Endothelial cell of umbilical vein (primary cell): ENCODE data around the gene QPCT. TPM values are rescaled to one million over a fixed set of nuclear protein-coding genes. Genes with fewer than 3 reads are reported as not detected.
A peak's percentile ranks its signal among the peaks of the same experiment; 100 is the strongest.

Source experiments
- BruUV-seq: library from RNA; stranded (reverse); fragments of 400-500 nt; replicated peaks from 2 replicates; lab custom pipeline; 2021; lab: Mats Ljungman, UMichigan
- CTCF ChIA-PET: fragments of 300-600, 350-600 bp; sonication (Branson Sonifier 250); formaldehyde crosslinking; loops from one replicate; lab custom pipeline; 2021; ENCODE audit warnings: antibody characterized with exemption, inconsistent platforms; lab: Charles Lee
- POLR2A ChIA-PET: fragments of 300-600, 350-600 bp; sonication (Branson Sonifier 250); formaldehyde crosslinking; loops from one replicate; lab custom pipeline; 2021; ENCODE audit warnings: antibody characterized with exemption, inconsistent platforms; lab: Charles Lee
- DNase-seq: peaks from one replicate; pipeline ENCODE4 v3.0.0-alpha.2; 2011; ENCODE audit warnings: low read depth, low spot score
- FAIRE-seq: peaks from 2 replicates; lab custom pipeline; 2011; peaks lifted over from hg19 to GRCh38; lab: Jason Lieb, UNC
- H2AFZ ChIP-seq: 2 replicates; pipeline ENCODE4 v1.6.0; 2012; ENCODE audit warnings: low read depth, low read length, control low read depth, inconsistent platforms
- H3K27ac ChIP-seq: 2 replicates; pipeline ENCODE4 v1.5.1; 2011; ENCODE audit warnings: low read depth, mild to moderate bottlenecking, control low read depth, low read length, moderate library complexity; ENCODE audit not compliant: insufficient read depth
- H3K27me3 ChIP-seq, 2 experiments: 2 replicates each; pipeline versions ENCODE4 v1.6.0 to v1.6.1; 2011; ENCODE audit warnings: low read length in 2 of 2, mixed read lengths in 1 of 2; ENCODE audit not compliant: control insufficient read depth in 2 of 2, insufficient read depth in 2 of 2
- H3K36me3 ChIP-seq, 2 experiments: 2 replicates in 1 of 2; 3 replicates in 1 of 2; pipeline ENCODE4 v1.5.1; 2011; ENCODE audit warnings: low read length in 2 of 2, mild to moderate bottlenecking in 1 of 2, moderate library complexity in 1 of 2; ENCODE audit not compliant: control insufficient read depth in 2 of 2, insufficient read depth in 2 of 2; ENCODE audit errors: extremely low read depth in 1 of 2
- H3K4me1 ChIP-seq: 3 replicates; pipeline ENCODE4 v1.5.1; 2011; ENCODE audit warnings: mild to moderate bottlenecking, low read length; ENCODE audit not compliant: control insufficient read depth, insufficient read depth; ENCODE audit errors: extremely low read depth
- H3K4me2 ChIP-seq: 2 replicates; pipeline ENCODE4 v1.6.1; 2011; ENCODE audit warnings: low read length, control low read depth, mixed read lengths; ENCODE audit not compliant: insufficient read depth
- H3K4me3 ChIP-seq, 3 experiments: fragments of 200-600 bp in 1 of 3; sonication (generic), shearing (Covaris generic) in 1 of 3; replicated peaks in 1 of 3; 2 replicates each; pipeline ENCODE4 v1.5.1; 2011 to 2016; ENCODE audit warnings: control low read depth in 3 of 3, low read length in 3 of 3, mild to moderate bottlenecking in 2 of 3, inconsistent platforms in 1 of 3, low read depth in 1 of 3, moderate library complexity in 1 of 3; ENCODE audit not compliant: insufficient read depth in 1 of 3
- H3K79me2 ChIP-seq: 2 replicates; pipeline ENCODE4 v1.6.0; 2012; ENCODE audit warnings: low read length, inconsistent platforms; ENCODE audit not compliant: control insufficient read depth, insufficient read depth
- H3K9ac ChIP-seq: replicated peaks from 2 replicates; pipeline ENCODE3; 2011; ENCODE audit warnings: low read length, control low read depth; ENCODE audit not compliant: insufficient read depth; ENCODE audit errors: extremely low read depth
- H3K9me1 ChIP-seq: replicated peaks from 3 replicates; pipeline ENCODE4 v1.6.0; 2011; ENCODE audit warnings: mild to moderate bottlenecking, low read length; ENCODE audit not compliant: control insufficient read depth, insufficient read depth; ENCODE audit errors: extremely low read depth
- H3K9me3 ChIP-seq: replicated peaks from 2 replicates; pipeline ENCODE4 v1.5.1; 2012; ENCODE audit warnings: low read length, inconsistent platforms; ENCODE audit not compliant: control insufficient read depth, insufficient read depth
- H4K20me1 ChIP-seq: replicated peaks from 2 replicates; pipeline ENCODE3; 2011; ENCODE audit warnings: mild to moderate bottlenecking, low read length; ENCODE audit not compliant: control insufficient read depth, insufficient read depth; ENCODE audit errors: extremely low read depth
- EZH2 ChIP-seq: IDR thresholded peaks from 2 replicates; pipeline ENCODE4 v1.6.1; 2012; ENCODE audit warnings: borderline replicate concordance, low read depth, mild to moderate bottlenecking, moderate library complexity, low read length, inconsistent platforms; ENCODE audit not compliant: severe bottlenecking
- FOS ChIP-seq: IDR thresholded peaks from 2 replicates; pipeline ENCODE4 v1.6.1; 2011; ENCODE audit warnings: mild to moderate bottlenecking, low read length, moderate library complexity, borderline replicate concordance; ENCODE audit not compliant: insufficient read depth
- GATA2 ChIP-seq: IDR thresholded peaks from 2 replicates; pipeline ENCODE4 v1.7.0; 2011; ENCODE audit warnings: low read depth, mild to moderate bottlenecking, moderate library complexity, mixed read lengths, low read length; ENCODE audit not compliant: insufficient read length, insufficient read depth
- JUN ChIP-seq: IDR thresholded peaks from 2 replicates; pipeline ENCODE4 v1.6.1; 2011; ENCODE audit warnings: borderline replicate concordance, low read depth; ENCODE audit not compliant: insufficient read length, insufficient read depth
- MYC ChIP-seq: IDR thresholded peaks from one replicate; pipeline ENCODE4 v1.6.1; 2011; ENCODE audit warnings: mild to moderate bottlenecking, low read depth, low read length
- POLR2A ChIP-seq: IDR thresholded peaks from 2 replicates; pipeline ENCODE4 v1.6.1; 2012; ENCODE audit warnings: low read depth, mild to moderate bottlenecking, control low read depth, low read length
- POLR2AphosphoS5 ChIP-seq: IDR thresholded peaks from 2 replicates; pipeline ENCODE4 v1.6.1; 2012; ENCODE audit warnings: low read depth, mild to moderate bottlenecking, control low read depth, low read length, moderate library complexity; ENCODE audit not compliant: insufficient read depth
- dilution Hi-C: fragments of 300-500 bp; cut with MboI; formaldehyde crosslinking; loops from one replicate; pipeline ENCODE4 v1.15.0; 2019; ENCODE audit warnings: low sequenced_read_pairs; ENCODE audit not compliant: extremely low pct_ligation_motif_present
- intact Hi-C: fragments of 100-400 bp; cut with micrococcal nuclease; formaldehyde crosslinking; loops from one replicate; pipeline ENCODE4 v1.10.0; 2022
- polyA plus RNA-seq, 4 experiments: library from polyadenylated mRNA; depleted of rRNA in 3 of 4; stranded (reverse) in 3 of 4; unstranded in 1 of 4; fragments of >200 nt; gene quantifications; 2 replicates each; pipeline versions ENCODE4 v1.2.1 to v1.2.3, GENCODE V29; 2011 to 2012; ENCODE audit warnings: missing spikeins in 1 of 4
- total RNA-seq: library from RNA; stranded (reverse); gene quantifications from 2 replicates; pipeline ENCODE4 v1.2.3, GENCODE V29; 2021
- TF ChIP-seq, protein P1 (sequence below): IDR thresholded peaks from 2 replicates; pipeline ENCODE4 v1.6.1; 2011; ENCODE audit not compliant: insufficient read depth, insufficient read length
- TF ChIP-seq, protein P2 (sequence below), 2 donors: IDR thresholded peaks; 1 replicate in 1 of 2; 2 replicates in 1 of 2; pipeline ENCODE4 v1.5.1; 2011; ENCODE audit warnings: low read length in 2 of 2, mild to moderate bottlenecking in 2 of 2, moderate library complexity in 2 of 2, control low read depth in 1 of 2, inconsistent platforms in 1 of 2, low read depth in 1 of 2; ENCODE audit not compliant: insufficient read depth in 1 of 2; ENCODE audit errors: extremely low read depth in 1 of 2

The QPCT gene
- total and polyA plus RNA-seq, 2 donors (not counting 3 experiments of a cell fraction or from before 2014, with no cell fraction given) = 12.8 to 17.2 TPM

DNA sequence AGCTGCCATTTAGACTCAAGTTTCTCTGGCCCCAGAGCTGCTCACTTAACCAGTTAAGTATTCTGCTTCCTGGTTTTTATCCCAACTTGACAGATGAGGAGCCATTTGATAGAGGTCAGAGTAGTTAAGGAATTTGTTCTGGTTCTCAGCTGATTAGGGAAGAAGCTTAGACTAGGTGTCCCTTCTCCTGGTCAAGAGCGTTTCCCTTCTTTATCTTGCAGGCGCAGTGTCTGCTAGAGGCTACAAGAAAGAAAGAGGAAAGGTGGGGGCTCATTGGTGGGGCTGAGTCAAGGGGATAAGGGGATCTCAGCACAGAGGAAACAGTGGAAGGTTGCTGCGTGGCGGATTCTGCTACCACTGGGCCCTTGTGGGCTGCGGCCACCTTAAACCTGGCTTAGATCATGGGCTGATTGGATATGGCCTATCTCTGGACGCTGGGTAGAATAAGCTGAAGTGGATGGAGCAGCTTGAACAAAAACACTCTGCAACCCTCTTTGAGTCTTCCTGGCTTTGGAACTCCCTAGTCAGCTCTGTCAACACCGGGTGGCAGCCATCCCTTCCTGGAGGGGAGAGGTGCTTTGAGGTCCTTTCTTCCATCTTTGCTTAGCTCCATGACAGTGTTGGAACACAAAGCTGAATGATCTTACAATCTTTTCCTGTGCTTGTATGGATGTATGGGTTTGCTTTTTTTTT is 70.8 kb downstream of the QPCT start:
- no TSS peak for BruUV-seq
- peaks cover 6% of the 10 kb centered on the region for H3K4me1 ChIP-seq
- H2AFZ ChIP-seq = peak overlapping the region; percentile 26

More for the DNA sequence above, 70.8 kb downstream of the QPCT start:
- CTCF ChIA-PET = interaction anchor here (0.5 to 11.8 kb wide), 110 partner anchors 10 to 859 kb away, joined by 3 to 509 read pairs (median 5); partner anchors contain the start of gene CDC42EP3
- intact Hi-C loops (loop anchor here (2.0 kb wide), 1 partner anchor 172 kb away; no protein-coding TSS in a partner anchor), dilution Hi-C loops (loop anchor here (25.0 kb wide), 1 partner anchor 447 kb away; no protein-coding TSS in a partner anchor)
- Histone ChIP-seq H3K9ac (no peak overlapping the region), H3K27ac (no peak overlapping the region), H3K4me2 (no peak overlapping the region), H3K9me1 (no peaks in the 10 kb centered on the region), H4K20me1 (no peaks in the 10 kb centered on the region), H3K9me3 (no peaks in the 10 kb centered on the region), H3K36me3 (no peaks in the 10 kb centered on the region), H3K4me3 (no peak overlapping the region), H3K27me3 (no peaks in the 10 kb centered on the region), H3K79me2 (no peaks in the 10 kb centered on the region)
- POLR2A ChIA-PET = interaction anchor here (0.8 to 1.2 kb wide), 3 partner anchors 233 to 462 kb away, joined by 3 to 4 read pairs (median 3); no protein-coding TSS in a partner anchor
- DNase-seq (peak; percentile 36), FAIRE-seq (peak; percentile 63)
- TF ChIP-seq MYC = no peak
- TF ChIP-seq EZH2 = no peak
- TF ChIP-seq GATA2 = no peak
- no peak for TF ChIP-seq POLR2A
- no peak for TF ChIP-seq JUN
- TF ChIP-seq, protein P1, sequence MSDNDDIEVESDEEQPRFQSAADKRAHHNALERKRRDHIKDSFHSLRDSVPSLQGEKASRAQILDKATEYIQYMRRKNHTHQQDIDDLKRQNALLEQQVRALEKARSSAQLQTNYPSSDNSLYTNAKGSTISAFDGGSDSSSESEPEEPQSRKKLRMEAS = no peak
- TF ChIP-seq, protein P2, sequence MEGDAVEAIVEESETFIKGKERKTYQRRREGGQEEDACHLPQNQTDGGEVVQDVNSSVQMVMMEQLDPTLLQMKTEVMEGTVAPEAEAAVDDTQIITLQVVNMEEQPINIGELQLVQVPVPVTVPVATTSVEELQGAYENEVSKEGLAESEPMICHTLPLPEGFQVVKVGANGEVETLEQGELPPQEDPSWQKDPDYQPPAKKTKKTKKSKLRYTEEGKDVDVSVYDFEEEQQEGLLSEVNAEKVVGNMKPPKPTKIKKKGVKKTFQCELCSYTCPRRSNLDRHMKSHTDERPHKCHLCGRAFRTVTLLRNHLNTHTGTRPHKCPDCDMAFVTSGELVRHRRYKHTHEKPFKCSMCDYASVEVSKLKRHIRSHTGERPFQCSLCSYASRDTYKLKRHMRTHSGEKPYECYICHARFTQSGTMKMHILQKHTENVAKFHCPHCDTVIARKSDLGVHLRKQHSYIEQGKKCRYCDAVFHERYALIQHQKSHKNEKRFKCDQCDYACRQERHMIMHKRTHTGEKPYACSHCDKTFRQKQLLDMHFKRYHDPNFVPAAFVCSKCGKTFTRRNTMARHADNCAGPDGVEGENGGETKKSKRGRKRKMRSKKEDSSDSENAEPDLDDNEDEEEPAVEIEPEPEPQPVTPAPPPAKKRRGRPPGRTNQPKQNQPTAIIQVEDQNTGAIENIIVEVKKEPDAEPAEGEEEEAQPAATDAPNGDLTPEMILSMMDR (IDR thresholded peaks at IDR 0.05; ENCODE audit: extremely low read depth in 1 of 2, insufficient read depth in 1 of 2, low read depth in 1 of 2, low read length in 2 of 2) = no peak
- no peak for TF ChIP-seq POLR2AphosphoS5
- TF ChIP-seq FOS = no peak
